GM21825 (cell line): ENCODE measurements around the gene YAF2.
A peak's percentile ranks its signal among the peaks of the same experiment; 100 is the strongest.

Source experiments
- ATAC-seq: cut with Tn5 transposase; IDR thresholded peaks from one replicate; pipeline ENCODE4 v1.9.1; 2021; ENCODE audit warnings: mild to moderate bottlenecking, moderate library complexity; ENCODE audit not compliant: unreplicated experiment

Gene YAF2

GRCh38 chr12:42145552-42146215 lies 92.4 kb downstream of the YAF2 start:
- no peak for ATAC-seq

DNA sequence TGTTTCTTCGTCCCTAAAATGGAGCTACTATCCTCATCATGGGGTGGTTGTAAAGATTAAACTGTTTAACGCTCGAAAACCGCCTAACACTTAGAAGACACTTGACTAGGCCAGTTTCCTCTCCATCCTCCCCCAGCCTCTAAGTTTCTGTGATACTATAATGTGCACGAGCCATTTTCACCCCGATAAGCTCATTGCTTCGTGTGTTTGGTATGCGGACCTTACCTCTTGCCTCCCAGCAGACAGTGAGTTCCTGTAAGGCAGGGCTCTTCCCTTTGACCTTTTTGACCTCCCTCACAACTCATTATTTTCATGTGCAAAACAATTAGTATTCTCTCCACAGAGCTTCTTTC lies 92.9 kb downstream of the YAF2 start:
- ATAC-seq = peak; percentile 11

DNA sequence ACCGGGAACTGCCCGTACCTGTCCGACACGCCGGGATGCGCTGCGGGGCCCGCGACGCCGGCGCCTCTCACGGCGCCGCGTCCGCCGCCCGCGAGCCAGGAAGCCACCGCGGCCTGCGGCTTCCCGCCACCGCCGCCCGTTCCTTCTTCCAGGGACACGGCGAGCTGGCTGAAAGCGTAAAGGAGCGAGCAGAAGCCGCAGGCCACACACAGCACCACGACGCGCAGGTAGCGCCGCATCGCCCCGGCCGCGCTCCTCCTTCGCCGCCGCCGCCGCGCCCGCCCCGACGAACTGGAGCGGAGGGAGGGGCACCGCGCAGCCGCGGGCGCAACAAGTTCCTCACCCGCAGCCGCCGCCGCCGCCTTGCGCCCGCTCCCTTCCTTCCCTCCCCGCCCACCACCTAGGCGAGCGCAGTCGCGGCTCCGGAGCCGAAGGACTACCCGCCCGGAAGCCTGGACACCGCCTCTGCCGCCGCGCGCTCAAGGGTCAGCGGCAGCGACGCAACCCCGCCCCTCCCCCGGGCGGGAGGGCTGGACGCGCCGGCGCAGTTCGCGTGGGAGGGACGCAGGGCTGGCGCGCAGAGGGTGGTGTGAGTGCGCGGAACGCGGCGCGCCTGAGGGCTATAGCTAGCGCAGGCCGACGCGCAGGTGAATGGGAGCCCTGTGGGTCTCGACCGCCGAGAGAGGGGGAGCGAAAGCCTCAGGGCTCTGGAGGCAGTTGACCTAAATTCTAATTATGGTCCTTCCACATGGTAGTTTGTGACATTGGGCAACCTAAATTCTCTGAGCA lies 93.4 kb downstream of the YAF2 start, which contains the start of gene GXYLT1:
Gene GXYLT1 (minus strand): TSS at position 467 of the 789 bp plus-strand sequence. CDS start 228 bp downstream, at position 239.
- ATAC-seq = peak; percentile 94

GRCh38 chr12:42144158-42144407 lies 94.0 kb downstream of the YAF2 start:
- ATAC-seq = no peak

- no peak for ATAC-seq
Measured at GRCh38 chr12:42143452-42144157, 94.4 kb downstream of the YAF2 start.

- no peak for ATAC-seq
Measured at GRCh38 chr12:42141981-42142606, 96.0 kb downstream of the YAF2 start.

- ATAC-seq = no peak
Measured at GRCh38 chr12:42140901-42141300, 97.1 kb downstream of the YAF2 start.

DNA sequence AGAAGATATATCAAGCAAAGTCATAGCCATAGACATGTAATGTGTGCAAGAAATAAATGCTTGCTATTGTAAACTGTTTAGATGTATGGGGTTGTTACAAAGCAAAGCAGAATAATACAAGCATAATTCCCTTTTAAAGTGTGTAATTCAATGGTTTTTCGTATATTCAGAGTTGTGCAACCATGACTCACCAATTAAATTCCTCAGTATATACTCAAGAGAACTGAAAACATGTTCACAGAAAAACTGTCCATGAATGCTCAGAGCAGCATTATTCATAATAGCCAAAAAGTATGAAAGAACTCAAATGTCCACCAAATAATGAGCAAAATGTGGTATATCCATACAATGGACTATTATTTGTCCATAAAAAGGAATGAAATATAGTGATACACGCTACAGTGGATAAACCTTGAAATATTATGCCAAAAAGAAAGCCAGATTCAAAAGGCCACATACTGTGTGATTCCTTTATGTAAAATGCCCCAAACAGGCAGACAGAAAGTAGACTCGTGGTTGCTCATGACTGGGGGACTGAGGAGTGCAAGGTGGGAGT lies 102.7 kb downstream of the YAF2 start:
- no peak for ATAC-seq

GRCh38 chr12:42130672-42131402 lies 107.2 kb downstream of the YAF2 start:
- ATAC-seq = no peak

DNA sequence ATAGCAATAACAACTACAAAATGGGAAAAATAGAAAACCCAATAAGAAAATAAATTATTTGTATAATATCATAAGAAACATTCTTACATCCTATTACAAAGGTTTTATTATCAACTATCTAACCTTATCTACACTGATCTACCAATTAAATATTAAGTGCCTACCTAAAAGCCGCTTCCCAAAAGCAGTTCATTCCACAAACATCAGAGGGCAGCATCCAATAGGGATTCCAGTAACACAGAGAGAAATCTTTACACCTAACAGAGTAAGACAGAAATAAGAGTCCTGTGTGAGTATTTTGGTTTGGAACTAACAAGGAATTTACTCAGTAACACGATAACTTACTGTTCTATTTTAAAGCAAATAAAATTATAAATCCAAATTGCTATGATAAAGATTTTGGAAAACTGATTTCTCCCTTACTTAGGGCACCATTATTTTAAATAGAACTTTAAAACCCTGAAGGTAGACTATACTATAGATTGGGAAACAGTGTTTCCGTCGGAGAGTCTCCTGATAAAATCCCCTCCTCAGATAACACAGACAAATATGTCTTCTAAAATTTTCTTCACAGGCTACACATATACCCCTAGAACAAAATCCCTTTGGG lies 108.3 kb downstream of the YAF2 start:
- no peak for ATAC-seq

DNA sequence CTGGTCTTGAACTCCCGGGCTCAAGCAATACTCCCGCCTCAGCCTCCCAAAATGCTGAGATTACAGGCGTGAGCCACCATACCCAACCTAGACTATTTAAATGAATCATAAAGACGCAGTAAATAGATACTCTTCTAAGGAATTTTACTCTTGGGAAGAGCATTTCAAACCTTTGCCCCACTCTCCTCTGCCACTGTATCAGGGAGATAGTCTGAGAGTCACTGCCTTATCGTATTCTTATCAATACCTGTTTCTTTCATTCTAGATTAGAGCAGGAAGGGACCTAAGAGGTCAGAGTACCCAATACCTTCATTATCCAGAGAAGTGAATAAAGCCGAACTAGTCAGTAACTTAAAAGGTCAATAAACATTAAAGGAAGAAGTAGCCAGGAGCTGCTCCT lies 109.2 kb downstream of the YAF2 start:
- no peak for ATAC-seq

DNA sequence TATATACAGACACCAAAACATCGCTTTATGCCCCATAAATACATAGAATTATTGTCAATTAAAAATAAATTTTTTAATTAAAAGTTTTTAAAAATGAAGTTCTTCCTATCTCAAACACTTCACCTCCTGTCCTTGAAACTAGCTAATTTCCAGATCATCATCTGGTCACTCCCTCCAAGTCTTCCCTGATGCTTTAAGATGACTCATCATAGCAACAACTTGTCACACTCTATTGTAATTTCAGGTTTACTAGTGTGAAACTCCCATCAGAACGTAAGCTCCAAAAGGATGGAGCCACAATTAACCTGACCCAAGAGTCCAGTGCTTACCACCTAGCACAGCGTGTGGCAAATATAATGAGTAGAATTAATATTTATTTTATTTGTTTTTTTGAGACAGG lies 109.7 kb downstream of the YAF2 start:
- no peak for ATAC-seq

- no peak for ATAC-seq
Measured at GRCh38 chr12:42126963-42127362, 111.1 kb downstream of the YAF2 start.

DNA sequence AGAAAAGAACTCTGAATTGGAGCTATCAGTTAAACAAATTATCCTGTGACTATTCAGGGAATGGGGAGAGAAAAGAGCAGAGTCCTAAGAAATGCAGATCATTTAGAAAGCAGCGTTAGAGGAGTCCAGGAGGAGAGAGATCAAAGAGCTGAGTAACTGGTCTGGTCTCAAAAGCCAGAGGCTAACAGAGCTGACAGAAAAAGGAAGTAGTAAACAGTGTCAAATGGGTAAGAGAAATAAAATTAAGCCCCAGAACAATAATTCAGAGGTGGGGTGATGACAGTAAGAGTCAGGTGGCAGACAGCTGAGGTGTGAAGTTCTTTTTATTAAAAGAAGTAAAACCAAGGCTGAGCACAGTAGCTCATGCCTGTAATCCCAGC lies 112.7 kb downstream of the YAF2 start:
- no peak for ATAC-seq

DNA sequence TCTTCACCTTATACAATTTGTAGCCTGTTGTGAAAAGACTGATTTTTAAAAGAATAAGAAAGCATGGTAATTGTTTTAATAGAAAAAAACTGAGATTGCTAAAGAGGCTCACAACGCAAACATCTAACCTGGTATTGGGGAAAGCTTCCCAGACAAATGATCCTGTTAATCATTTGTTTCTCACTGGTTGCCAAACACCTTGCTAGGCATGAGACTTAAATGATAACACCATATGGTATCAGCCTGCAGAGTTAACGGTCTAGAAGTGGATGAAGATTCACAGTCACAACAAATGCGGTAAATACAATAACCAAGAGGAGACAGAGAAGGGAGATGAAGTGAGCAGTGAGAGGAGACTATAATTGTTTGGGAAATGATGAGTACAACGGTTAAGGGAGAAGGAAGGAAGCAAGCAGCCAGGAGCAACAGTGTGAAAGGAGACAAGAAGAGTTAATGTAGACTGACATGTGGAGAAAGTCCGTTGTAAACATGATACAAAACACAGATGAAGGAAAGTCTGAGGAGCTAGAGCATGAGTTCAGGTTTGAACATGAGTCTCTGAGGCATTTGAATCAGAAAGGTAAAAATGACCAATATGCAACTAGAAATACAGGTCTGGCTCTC lies 113.2 kb downstream of the YAF2 start:
- ATAC-seq = no peak

DNA sequence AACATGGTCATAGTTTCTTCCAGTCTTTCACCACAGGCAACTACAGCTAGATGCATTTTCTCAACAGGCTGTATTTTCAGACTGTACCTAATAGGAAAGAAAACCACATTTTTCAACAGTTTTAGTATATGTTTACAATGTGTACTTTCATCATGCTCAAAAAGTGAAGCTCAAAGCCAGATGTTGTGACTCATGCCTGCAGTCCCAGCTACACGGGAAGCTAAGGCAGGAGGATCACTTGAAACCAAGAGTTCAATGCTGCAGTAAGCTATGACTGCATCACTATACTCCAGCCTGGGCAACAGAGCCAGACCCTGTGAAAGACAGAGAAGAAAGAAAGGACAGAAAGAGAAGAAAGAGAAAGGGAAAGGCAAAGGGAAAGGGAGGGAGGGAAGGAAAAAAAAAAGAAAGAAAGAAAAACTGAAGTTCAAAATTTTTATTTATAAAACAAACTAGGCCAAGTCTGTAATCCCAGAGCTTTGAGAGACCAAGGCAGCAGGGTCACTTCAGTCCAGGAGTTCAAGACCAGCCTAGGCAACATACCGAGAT lies 118.9 kb downstream of the YAF2 start:
- ATAC-seq = no peak

GRCh38 chr12:42118136-42118879 lies 119.7 kb downstream of the YAF2 start:
- ATAC-seq = no peak

DNA sequence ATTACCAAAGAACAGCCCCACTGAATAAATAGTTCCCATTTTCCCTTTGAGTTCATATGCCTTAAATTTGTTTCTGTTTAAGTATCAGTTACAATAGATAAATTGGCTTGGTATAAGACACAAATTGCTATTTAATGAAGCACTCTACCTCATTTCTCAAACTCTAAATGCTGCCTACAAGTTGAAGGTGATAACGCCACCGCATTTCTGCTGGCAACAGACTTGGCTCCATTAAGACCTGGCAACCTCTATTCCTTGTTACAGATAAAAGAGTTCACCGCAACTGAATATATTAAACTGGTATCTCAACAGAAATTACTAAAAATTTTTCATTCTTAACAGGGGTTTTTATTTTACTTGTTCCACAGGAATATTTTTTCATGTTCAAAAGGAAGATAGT lies 129.0 kb downstream of the YAF2 start:
- no peak for ATAC-seq
